Gastrocnemius medialis (tissue), 4 donors: ENCODE data around the gene MAP7D2. TPM values are rescaled to one million over a fixed set of nuclear protein-coding genes. Genes with fewer than 3 reads are reported as not detected.

ENCODE experiments used
- ATAC-seq, 2 donors: fragments of 150-250 bp; one replicate each; pipeline ENCODE4 v1.9.1; 2016
- DNase-seq, 2 donors: peaks; one replicate each; pipeline ENCODE4 v3.0.0-alpha.2; 2019
- H3K27ac ChIP-seq, 4 donors: fragments of 200-600 bp; sonication (generic); 1 replicate in 1 of 4; 2 replicates in 3 of 4; pipeline ENCODE4 v1.5.1; 2016 to 2018; ENCODE audit warnings: mild to moderate bottlenecking in 2 of 4, moderate library complexity in 1 of 4
- H3K27me3 ChIP-seq, 3 donors: fragments of 200-600 bp; sonication (generic) in 2 of 3; 1 replicate in 1 of 3; 2 replicates in 2 of 3; pipeline versions ENCODE4 v1.5.1 to v1.6.0; 2016 to 2019; ENCODE audit warnings: mild to moderate bottlenecking in 1 of 3, moderate library complexity in 1 of 3
- H3K36me3 ChIP-seq, 2 donors: fragments of 200-600 bp; sonication (generic) in 1 of 2; one replicate each; pipeline ENCODE4 v1.5.1; 2017 to 2018
- H3K4me1 ChIP-seq, 2 donors: fragments of 200-600 bp; sonication (generic) in 1 of 2; one replicate each; pipeline ENCODE4 v1.5.1; 2016 to 2017; ENCODE audit warnings: mild to moderate bottlenecking in 2 of 2
- H3K4me3 ChIP-seq, 4 donors: fragments of 200-600 bp; sonication (generic) in 3 of 4; 1 replicate in 1 of 4; 2 replicates in 3 of 4; pipeline ENCODE4 v1.5.1; 2016 to 2019; ENCODE audit warnings: mild to moderate bottlenecking in 2 of 4
- H3K9me3 ChIP-seq, 3 donors: fragments of 200-600 bp; sonication (generic) in 2 of 3; 1 replicate in 1 of 3; 2 replicates in 2 of 3; pipeline ENCODE4 v1.5.1; 2016 to 2019
- POLR2A ChIP-seq, 2 donors: fragments of 450-650 bp; IDR thresholded peaks; one replicate each; pipeline ENCODE4 v1.6.1; 2017; ENCODE audit warnings: antibody characterized with exemption in 2 of 2, mild to moderate bottlenecking in 2 of 2, moderate library complexity in 2 of 2
- in situ Hi-C, 4 donors: fragments of 200-750 bp; cut with MboI; loops; one replicate each; pipeline versions ENCODE4 v1.15.0 to v1.8.0; 2017; ENCODE audit warnings: low sequenced_read_pairs in 4 of 4
- intact Hi-C: fragments of 100-400 bp; cut with DNase I; formaldehyde crosslinking; loops from one replicate; pipeline ENCODE4 v1.15.1; 2023; ENCODE audit warnings: low total_unique reads
- total RNA-seq, 4 donors: library from RNA; depleted of rRNA; stranded (reverse); fragments of >200 nt; gene quantifications; one replicate each; pipeline versions ENCODE4 v1.1.0 to v1.2.3, GENCODE V29; 2016
- TF ChIP-seq, protein P1 (sequence below), 5 experiments: fragments of 450-650 bp in 3 of 5; fragments of 200-600 bp in 2 of 5; sonication (generic) in 2 of 5; IDR thresholded peaks in 4 of 5; conservative IDR thresholded peaks in 1 of 5; 1 replicate in 4 of 5; 2 replicates in 1 of 5; pipeline ENCODE4 v1.5.1; 2016 to 2019; ENCODE audit warnings: antibody characterized with exemption in 5 of 5, mild to moderate bottlenecking in 3 of 5, moderate library complexity in 3 of 5

Gene MAP7D2
- total RNA-seq, 4 donors from 2014 or later: 0.13 to 0.51 (median 0.47) TPM; not detected in 1

DNA sequence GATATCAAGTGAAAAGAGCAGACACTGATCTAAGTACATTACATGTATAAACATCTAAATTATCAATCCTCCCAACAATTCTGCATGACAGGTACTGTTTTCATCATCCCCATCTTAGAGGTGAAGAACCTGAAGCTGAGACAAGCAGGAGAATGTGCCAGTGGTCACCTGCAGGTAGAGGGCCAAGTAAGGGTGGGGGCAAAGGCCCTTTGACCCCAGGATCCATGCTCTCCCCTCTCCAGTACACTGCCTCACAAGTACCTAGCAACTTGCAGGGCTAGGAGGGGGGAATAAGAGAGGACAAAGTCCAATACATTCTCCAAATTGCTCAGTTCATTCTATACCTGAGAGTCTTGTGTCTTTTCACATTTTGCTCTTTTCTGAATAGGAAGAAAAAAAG lies 8.3 kb upstream of the MAP7D2 start:
- Histone ChIP-seq H3K4me3 (no peak overlapping the region), H3K27me3 (no peaks in the 10 kb centered on the region), H3K4me1 (no peaks in the 10 kb centered on the region), H3K36me3 (peaks cover 0 to 36% of the 10 kb centered on the region in 2 donors), H3K27ac (no peak overlapping the region), H3K9me3 (no peaks in the 10 kb centered on the region)
- ATAC-seq: no peak
- intact Hi-C loops (loop anchor here (10.0 kb wide), 1 partner anchor 220 kb away; no protein-coding TSS in a partner anchor), in situ Hi-C loops (loop anchor here in 2 of 4 donors (10.0 kb wide), 1 partner anchor 220 kb away; no protein-coding TSS in a partner anchor)
- no peak for DNase-seq
- no peak for TF ChIP-seq POLR2A (IDR thresholded peaks at IDR 0.05)
- TF ChIP-seq, protein P1, sequence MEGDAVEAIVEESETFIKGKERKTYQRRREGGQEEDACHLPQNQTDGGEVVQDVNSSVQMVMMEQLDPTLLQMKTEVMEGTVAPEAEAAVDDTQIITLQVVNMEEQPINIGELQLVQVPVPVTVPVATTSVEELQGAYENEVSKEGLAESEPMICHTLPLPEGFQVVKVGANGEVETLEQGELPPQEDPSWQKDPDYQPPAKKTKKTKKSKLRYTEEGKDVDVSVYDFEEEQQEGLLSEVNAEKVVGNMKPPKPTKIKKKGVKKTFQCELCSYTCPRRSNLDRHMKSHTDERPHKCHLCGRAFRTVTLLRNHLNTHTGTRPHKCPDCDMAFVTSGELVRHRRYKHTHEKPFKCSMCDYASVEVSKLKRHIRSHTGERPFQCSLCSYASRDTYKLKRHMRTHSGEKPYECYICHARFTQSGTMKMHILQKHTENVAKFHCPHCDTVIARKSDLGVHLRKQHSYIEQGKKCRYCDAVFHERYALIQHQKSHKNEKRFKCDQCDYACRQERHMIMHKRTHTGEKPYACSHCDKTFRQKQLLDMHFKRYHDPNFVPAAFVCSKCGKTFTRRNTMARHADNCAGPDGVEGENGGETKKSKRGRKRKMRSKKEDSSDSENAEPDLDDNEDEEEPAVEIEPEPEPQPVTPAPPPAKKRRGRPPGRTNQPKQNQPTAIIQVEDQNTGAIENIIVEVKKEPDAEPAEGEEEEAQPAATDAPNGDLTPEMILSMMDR (IDR thresholded peaks at IDR 0.05 in 4 of 5, conservative IDR thresholded peaks at IDR 0.05 in 1 of 5): no peak

DNA sequence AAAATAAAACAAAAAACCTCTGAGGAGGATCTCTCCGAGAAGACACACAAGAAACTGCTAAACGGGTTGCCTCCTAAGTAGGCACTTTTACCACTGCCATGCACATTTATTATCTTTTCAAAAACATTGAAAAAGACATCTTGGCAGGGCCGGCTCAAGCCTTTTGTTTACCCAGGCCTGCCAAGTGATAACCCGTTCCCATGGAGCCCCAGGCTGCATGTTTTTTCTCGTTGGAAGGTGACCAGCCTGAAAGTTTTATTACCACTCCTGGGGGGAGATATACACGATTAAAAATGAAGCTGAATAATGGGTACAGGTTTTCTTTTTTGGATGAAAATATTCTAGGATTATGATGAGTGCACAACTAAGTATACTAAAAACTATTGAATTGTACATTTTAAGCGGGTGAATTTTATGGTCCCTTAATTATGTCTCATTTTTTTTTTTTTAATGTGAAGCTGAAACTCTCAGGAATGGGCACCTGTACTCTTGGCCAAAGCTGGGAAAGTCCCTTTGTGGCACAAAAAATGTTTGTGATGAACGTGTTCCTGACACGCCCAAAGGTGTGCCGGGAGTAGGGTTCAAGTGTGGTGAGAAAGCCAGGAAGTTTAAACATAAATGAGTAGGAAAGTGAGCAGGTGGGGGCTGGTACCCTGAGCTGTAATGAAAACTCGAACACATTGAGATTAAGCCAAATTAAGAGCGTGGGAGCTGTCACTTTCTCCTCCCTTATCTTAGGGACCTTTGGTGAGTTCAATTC lies 1.5 kb upstream of the MAP7D2 start:
- Histone ChIP-seq H3K27me3 (peaks cover 0 to 12% (median 9%) of the 10 kb centered on the region in 3 donors), H3K9me3 (no peaks in the 10 kb centered on the region), H3K4me3 (no peak overlapping the region), H3K4me1 (peaks cover 0 to 4% of the 10 kb centered on the region in 2 donors), H3K27ac (no peak overlapping the region), H3K36me3 (no peaks in the 10 kb centered on the region)
- TF ChIP-seq, protein P1 (IDR thresholded peaks at IDR 0.05 in 4 of 5, conservative IDR thresholded peaks at IDR 0.05 in 1 of 5): no peak
- no peak for TF ChIP-seq POLR2A (IDR thresholded peaks at IDR 0.05)
- ATAC-seq (no peak), DNase-seq (no peak)
- in situ Hi-C loops (no loop called here), intact Hi-C loops (no loop called here)

DNA sequence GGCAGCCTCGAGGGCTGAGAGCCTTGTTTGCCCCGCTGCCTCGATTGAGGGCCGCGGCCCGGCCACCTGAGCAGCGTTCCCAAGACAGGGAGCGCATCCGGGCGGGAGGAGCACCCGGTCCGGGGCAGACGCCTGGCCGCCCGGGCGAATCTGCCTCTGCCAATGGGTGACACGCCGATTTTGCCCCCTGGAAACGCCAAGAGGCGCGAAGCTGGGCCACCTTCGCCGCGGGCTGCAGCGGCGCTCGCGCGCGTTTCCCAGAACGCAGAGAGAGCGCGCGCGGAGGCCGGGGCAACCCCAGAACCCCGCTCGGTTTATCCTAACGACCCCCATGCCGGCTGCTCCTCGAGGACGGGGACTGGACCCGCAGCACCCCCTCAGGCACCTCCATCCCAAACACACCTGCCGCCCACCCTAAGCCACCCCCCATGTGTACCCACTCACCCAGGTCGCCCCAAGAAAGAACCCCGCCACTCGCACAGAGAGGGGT lies 575 bp downstream of the MAP7D2 start:
- Histone ChIP-seq H3K36me3 (no peaks in the 10 kb centered on the region), H3K4me3 (peak overlapping the region in 3 of 4 donors; percentile 18 to 36 (median 31)), H3K27ac (no peak overlapping the region), H3K4me1 (peaks cover 0 to 4% of the 10 kb centered on the region in 2 donors), H3K27me3 (peaks cover 0 to 12% (median 9%) of the 10 kb centered on the region in 3 donors), H3K9me3 (no peaks in the 10 kb centered on the region)
- ATAC-seq (no peak), DNase-seq (no peak)
- intact Hi-C loops: no loop called here
- TF ChIP-seq POLR2A (IDR thresholded peaks at IDR 0.05): no peak
- TF ChIP-seq, protein P1 (IDR thresholded peaks at IDR 0.05 in 4 of 5, conservative IDR thresholded peaks at IDR 0.05 in 1 of 5): no peak
- in situ Hi-C loops: no loop called here

DNA sequence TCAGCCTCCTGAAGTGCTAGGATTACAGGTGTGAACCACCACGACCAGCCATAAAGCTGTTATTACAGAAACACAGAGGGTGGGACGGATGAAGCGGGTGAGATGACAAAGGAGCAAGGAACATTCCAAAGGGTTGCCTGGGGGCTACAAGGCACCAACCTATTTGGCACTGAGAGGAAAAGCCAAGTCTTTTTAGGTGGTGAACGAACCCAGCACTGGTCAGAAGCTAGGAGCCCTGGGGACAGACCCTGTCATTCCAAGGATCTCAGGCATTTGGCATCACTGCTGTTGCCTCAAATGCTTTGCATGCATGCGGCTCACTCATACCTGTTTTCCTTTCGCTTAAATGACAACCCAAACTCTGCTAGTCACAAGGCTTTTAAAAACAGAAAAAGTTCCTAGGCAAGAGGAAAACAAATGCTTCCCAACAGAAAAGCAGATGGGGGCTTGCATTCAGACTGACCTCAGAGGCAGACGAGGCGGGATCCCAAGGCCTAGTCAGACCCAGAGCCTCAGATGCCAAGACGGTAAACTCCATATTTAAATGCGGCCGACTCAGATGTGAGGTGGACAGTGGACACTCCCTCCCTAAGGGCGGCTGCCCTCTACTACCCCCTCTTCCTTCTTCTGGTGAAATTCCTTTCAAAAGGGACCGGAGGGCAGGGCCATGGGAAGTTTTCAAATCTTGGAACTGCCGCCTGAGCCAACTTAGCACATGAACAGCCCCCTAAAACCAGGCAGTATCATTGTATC lies 4.5 kb downstream of the MAP7D2 start:
- no peaks in the 10 kb centered on the region for H3K9me3 ChIP-seq
- TF ChIP-seq, protein P1 (IDR thresholded peaks at IDR 0.05 in 4 of 5, conservative IDR thresholded peaks at IDR 0.05 in 1 of 5): no peak
- no peak for TF ChIP-seq POLR2A (IDR thresholded peaks at IDR 0.05)
- H3K4me1 ChIP-seq: peaks cover 0 to 4% of the 10 kb centered on the region in 2 donors
- in situ Hi-C loops (no loop called here), intact Hi-C loops (no loop called here)
- H3K36me3 ChIP-seq: no peaks in the 10 kb centered on the region
- DNase-seq (no peak), ATAC-seq (no peak)
- H3K27me3 ChIP-seq: peaks cover 0 to 12% (median 9%) of the 10 kb centered on the region in 3 donors
- no peak overlapping the region for H3K27ac ChIP-seq
- H3K4me3 ChIP-seq: no peak overlapping the region
